Measurements from ENCODE around the gene FAM222B.
"Not testable (repeated sequence)": the region's sequence is repeated elsewhere in the genome, so short reads cannot be mapped to it uniquely, and the experiment has no call there.

The FAM222B gene

DNA sequence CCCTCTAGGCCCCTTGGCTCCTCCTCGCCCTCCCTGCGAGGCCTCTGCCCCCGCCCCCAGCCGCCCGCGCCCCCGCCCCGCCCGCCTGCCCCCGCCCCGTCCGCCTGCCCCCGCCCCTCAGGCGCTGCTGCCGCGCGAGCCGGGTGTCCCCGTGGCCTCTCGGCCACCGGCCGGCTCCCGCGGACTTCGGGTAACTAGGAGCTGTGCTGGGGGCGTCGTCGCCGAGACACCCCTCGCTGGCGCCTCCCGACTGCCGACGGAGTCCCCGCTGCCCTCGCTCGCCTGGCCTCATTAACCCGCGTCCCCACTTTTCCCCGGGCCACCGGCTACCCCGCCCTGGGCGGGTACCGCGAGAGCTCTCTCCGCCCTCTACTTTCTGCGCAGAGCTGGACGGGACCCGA, 116.4 kb downstream of the FAM222B start, which contains the start of gene TLCD1:
TLCD1 (minus strand) TSS at position 8 of the 401 bp plus-strand sequence. CDS start 136 bp downstream, outside the sequence.
- DNase-seq: no peak

DNA sequence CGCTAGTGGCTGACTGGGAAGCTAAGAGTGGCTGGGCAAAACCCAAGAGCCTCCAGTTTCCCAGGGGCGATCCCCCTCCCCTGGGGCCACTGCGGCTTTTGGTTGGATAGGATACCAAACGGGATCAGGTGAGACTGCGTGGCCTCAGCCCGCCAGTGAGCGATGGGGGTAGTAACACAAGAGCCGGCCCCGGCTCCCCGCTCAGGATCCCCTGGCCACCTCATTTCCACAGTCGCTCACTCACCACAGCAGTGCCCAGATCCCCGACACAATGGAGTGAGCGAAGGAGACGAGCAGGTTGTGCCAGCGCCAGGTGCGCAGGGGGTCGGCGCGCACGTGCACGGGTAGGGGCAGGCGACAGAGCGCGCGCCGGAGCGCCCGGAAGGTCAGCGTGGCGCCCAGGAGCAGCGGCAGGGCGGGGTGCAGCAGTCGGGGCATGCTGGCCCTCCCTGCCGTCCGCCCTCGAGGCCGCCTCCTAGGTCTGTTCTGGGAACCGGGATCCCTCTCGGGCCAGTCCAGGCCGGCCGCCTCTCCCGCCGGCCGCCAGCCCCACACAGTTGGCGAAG, 116.8 kb downstream of the FAM222B start:
- no peak for DNase-seq

DNA sequence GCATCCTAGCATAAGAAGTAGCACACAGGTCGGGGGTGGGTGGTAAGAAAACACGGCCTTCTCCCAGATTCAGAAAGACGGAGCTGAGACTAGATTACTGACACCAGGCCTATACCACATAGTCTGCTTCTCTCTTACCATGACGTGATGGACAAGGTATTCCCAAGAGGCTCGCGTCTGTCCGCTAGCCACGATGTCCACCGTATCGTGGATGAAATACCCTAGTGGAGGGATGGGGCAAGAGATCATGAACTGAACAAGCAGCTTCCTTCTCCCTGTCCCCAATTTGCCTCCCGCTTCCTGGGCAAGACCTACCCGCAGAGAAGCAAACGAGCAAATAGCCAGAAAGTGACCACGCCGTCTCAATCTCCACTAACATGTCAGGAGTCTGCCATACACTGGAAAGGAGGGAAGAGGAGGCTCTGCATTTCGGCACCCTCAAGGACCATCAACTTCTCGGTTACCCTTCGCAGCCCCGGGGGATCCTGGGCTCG, 117.4 kb downstream of the FAM222B start:
- DNase-seq: no peak

DNA sequence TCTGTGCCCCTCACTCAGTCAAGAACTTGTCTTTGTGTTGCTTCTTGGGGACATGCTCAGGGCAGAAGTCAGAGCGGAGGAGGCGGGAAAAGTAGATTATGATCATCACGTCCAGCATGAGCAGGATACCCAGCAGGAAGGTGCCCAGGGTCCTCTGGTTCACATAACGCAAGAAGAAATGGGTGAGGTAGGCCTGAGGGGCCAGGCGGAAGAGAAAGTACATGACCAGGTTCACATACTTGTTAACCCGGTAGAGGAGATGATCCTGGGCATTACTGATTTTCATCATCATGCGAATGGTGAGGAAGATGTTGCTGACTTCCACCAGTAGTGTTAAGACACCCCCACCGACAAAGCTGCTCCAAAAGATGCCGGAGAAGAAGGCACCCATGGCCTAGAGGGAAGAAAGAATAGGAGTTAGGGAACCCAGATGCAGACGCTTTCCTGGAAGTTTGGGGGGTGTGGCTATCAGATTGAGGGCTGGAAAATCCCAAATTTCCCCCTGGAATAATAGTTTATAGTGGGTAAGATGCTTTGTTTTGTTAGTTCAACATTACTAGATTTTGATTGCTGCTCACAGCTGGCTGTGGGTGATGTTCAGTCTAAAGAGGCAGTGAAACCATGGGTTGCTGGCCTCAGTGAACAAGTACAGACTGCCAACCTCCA, 118.0 kb downstream of the FAM222B start:
- no peak for DNase-seq

DNA sequence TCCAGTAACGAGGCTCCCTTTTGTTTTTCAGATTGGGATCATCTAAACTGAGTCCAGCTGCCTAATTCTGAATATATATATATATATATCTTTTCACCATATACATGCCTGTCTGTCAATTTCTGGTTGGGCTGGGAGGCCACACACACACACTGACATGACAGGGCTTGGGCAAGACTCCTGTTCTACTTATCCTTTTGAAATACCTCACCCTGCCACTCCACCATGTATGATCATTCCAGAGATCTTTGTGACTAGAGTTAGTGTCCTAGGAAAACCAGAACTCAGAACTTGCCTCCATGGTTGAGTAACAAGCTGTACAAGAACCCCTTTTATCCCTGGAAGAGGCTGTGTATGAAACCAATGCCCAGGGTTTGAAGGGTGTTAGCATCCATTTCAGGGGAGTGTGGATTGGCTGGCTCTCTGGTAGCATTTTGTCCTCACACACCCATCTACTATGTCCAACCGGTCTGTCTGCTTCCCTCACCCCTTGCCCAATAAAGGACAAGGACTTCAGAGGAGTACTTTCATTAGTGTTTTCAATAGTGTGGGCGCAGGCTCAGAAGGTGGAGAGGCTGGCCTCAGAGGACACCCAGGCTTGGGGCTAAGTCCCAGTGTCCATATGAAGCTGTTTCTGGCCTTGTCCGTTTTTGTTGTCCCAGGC, 118.6 kb downstream of the FAM222B start:
- DNase-seq: not testable (repeated sequence)

DNA sequence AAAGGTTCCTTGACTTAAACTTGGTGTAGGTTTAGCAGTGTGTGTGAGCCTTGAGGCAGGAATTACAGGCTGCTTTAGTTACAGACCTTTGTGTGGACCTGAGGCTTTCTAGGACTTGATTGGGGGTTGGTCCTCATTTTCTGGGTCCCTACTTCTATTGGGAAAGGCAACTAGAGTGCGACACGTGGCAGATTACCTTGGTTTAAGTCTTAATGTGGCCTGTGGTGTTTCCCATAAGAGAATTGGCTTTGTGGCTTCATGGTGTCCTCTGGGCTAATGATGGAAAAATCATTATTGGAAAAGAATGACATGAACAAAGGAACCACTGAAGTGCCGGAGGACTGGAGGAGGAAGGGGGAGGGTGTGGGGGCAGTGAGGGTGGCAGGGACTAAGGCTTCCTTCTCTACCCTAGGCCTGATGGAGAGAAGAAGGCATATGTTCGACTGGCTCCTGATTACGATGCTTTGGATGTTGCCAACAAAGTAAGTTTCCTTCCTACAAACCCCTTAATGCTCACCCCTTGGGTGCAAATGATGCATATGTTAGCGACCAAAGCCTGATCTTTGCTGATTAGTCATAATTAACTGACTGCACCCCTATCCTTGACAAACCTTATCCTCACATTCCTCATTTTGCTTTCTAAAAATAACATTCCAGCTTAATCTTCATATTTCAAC, 119.3 kb downstream of the FAM222B start:
- DNase-seq: no peak

DNA sequence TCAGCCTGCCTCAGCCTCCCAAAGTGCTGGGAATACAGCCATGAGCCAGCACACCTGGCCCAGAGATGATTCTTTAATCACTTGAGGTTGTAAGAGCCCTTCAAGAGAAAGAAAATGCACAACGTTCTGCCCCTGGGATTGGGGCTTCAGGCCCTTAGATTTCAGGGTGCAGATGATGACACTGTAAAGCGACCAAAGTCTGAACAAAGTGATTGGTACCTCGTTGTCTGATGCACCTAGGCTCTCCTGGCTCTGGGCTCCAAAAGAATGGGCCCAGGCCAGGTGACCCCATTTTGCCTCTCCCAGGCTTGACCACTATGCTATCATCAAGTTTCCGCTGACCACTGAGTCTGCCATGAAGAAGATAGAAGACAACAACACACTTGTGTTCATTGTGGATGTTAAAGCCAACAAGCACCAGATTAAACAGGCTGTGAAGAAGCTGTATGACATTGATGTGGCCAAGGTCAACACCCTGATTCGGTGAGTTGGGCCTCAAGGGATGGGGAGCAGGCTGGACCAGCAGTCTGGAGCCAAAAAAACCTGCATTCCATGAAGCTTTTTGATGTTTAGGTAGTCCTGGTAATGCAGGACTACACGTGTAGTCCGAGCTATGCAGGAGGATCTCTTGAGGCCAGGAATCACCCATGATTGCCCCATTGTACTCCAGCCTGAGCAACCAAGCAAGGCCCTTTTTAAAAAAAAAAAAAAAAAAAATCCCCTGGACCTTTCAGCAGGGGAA, 120.0 kb downstream of the FAM222B start:
- no peak for DNase-seq

DNA sequence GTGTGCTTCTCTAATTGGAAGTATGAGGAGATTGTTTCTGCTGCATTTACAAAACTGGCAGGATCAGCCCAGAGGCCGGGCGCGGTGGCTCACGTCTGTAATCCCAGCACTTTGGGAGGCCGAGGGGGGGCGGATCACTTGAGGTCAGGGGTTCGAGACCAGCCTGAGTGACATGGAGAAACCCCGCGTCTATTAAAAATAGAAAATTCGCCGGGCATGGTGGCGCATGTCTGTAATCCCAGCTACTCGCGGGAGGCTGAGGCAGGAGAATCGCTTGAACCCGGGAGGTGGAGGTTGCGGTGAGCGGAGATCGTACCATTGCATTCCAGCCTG, 121.6 kb downstream of the FAM222B start:
- DNase-seq: not testable (repeated sequence)

DNA sequence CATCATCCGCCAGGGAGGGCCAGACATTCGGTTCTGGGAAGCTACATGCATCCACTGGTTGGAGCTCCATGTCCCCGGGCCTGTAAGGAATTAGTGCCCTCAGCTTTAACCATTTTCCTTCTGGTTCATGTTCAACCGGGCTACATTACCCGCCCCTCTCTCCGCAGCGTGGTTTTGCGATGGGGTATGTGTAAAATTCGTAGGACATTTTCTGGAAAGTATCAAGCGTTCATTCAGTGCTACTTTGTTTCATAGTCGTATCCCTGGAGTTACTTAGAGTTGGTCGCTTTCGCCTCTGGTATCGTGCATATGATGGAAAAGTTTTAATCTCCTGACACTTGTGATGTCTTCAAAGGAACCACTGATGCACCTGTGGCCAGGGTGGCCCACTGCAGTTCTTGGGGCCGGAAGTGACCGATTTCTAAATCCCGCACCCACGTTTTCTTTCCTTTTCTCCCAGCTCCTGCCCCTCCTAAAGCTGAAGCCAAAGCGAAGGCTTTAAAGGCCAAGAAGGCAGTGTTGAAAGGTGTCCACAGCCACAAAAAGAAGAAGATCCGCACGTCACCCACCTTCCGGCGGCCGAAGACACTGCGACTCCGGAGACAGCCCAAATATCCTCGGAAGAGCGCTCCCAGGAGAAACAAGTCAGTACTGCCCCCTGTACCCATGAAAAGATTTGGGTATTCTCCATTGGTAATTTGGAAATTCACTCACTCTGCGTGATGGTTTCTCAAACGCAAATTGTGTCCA, 122.2 kb downstream of the FAM222B start:
- DNase-seq: no peak

DNA sequence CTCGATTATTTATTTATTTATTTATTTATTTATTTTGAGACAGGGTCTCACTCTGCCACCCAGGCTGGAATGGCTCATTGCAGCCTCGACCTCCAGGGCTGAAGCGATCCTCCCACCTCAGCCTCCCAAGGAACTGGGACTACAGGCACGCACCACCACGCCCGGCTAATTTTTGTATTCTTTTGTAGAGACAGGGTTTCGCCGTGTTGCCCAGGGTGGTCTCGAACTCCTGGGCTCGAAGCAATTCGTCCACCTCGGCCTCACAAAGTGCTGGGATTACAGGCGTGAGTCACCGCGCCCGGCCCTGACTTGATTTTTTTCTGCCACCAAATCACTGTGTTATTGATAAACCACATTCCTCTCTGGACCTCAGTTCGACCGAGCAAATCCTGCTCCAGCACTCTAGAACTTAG, 123.6 kb downstream of the FAM222B start:
- no peak for DNase-seq

DNA sequence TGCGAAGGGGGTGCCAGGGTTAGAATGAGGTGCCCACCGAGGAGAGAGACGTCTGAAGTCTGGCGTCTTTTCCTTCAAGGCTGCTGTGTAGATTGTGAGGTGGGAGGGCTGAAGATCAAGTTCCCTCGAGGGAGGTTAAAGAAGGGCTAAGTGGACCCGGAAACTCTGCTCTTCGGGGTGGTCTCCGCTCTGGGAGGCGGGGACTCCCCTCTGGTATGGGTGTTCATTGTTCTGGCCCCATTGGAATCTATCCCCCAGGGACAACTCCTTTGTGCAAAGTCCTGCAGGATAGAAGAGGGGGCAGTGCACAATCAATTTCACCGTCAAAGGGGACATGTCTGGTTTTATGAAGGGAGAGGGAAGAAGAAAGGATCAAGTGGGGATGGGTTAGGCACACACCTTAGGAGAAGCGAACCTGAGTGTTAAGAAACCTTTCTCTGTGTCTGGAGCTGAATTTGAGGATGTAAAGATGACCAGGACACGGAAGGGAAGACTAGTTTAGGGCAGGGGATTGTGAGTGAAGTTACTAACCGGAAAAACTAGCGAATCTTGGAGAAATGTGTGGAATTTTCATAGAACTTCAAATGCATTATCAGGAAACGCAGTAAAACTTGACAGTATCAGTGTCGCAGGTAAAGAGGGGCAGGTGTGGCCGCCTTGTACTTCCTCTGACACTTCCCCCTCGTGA, 124.1 kb downstream of the FAM222B start:
- no peak for DNase-seq

DNA sequence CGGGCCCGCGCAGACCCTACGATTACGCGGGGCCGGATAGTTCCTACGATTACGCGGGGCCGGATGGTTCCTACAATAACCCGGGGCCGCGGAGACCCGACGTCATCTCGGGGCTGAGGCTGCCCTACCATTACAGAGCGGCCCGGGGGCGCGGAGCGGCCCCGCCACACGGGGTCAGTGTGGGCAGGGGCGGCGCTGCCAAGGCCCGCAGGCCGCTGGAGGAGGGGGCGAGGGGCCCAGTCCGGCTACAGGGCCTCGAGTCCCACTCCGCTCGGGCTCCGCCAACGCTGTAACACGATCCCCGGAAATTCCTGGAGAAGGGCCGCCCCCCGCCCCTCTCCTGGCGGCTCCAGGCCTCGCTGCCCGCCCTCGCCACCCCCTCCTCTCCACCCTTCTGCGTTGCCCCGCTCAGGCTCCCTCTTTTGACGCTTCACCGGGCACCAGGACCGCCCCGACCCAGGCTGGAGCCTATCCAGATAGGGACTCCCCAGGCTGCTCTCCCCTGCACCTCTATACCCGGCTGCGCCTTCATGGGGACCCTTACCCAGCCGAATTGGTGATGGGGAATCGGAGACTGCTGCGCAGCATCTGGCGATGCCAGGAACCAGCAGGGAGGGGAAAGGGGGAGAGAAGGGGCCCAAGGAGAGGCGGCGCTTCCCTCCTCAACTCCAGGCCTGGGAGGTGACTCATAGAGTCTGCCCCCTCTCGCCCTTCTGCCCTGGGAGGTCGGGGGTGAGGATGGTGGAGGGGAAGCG, 124.8 kb downstream of the FAM222B start, which contains the start of gene RAB34:
RAB34 (minus strand) TSS at position 291 of the 755 bp plus-strand sequence. CDS start 602 bp downstream, outside the sequence.
- DNase-seq: no peak

- no peak for DNase-seq
Measured at GRCh38 chr17:28716740-28717577, 125.6 kb downstream of the FAM222B start.

GRCh38 chr17:28715217-28715616, 127.4 kb downstream of the FAM222B start:
- no peak for DNase-seq

DNA sequence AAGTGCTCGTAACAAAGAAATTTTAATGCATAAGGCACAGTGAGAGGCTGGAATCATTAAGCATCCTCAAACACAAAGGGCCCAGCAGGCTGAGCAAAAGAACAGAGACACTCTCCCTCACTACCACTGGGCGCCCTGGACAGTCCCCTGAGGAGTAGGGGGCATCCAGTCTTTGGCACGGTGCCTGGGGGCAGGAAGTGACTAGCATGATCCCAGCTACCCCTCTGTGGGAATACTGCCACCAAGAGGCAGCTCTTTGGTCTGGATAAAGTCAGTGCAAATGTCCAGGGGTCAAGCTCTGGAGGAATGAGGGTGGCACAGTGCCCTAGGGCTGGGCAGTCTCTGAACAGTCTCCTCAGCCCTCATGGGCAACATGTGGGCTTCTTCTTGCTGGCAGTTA, 128.3 kb downstream of the FAM222B start:
- DNase-seq: no peak

GRCh38 chr17:28712705-28713415, 129.7 kb downstream of the FAM222B start:
- no peak for DNase-seq

DNA sequence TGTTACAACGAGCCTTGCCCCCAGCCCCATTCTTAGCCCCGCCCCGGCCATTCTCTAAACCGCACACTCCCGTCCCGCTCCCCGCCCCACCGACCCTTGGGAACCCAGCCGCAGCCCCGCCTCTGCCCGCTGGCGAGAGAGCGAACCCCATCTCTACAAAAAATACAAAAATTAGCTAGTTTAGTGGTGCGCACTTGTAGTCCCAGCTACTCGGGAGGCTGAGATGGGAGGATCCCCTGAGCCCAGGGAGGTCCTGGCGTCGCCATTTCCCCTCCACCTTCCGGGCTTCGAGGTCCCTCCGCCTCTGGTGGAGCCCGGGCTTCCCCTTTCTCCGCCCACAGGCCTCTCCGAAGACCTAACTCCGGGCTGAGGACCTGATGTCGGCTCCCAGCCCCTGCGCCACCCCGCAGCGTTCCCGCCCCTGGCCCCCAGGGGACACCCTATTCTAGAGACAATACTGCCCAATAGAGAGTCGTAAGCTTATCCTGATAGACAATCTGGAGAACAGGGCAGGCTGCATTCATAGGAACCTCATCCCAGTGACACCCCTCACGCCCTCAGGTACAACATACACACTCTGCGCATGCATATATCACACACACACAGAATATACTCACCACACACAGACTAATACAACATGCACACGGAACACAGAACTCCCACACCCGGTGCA, 130.4 kb downstream of the FAM222B start:
- no peak for DNase-seq

DNA sequence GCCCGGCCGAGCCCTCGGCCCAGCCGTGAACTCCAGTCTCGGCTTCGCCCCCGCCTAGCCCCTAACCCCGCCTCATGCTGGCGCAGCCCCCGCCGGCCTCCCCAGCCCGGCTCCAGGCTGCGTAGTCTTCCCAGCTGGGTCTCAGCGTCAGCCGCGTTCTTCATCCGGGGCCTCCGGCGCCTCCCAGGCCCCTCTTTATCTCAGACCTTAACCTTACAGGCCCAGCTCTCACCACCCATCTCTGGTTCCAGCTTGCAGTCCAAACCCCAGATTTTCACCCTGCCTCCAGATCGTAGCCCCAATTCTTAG, 130.9 kb downstream of the FAM222B start, which contains the start of gene PROCA1:
PROCA1 (minus strand) TSS at position 166 of the 309 bp plus-strand sequence. CDS start 228 bp downstream, outside the sequence.
- DNase-seq: no peak
